ENCODE results near the gene LRP6. TPM values are rescaled to one million over a fixed set of nuclear protein-coding genes. Genes with fewer than 3 reads are reported as not detected.

The LRP6 gene
- total and polyA plus RNA-seq, 2 experiments from 2014 or later, result 17.5 to 42.4 TPM

DNA sequence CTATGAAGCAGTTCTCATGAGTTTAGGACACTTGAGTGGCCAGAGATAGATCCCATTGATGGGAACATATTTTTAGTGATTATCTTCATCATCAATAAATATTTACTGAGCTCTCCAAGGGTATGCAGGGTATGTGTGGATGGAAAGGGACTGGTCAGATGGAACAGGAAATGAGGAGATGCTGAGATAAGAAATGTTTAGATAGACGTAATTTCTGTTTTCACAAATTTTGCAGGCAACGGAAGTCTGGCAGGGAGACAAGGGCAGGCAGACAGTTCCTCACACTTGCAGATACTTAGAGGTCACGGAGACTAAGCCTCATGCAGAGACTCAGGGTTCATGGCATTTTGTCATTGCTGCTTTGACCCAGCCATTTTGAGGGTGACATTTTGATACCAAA, 171.8 kb downstream of the LRP6 start:
- no peak for DNase-seq (ENCODE audit: low spot score)
- H3K4me2 ChIP-seq, result no peak overlapping the region
- no peak overlapping the region for H3K27ac ChIP-seq

DNA sequence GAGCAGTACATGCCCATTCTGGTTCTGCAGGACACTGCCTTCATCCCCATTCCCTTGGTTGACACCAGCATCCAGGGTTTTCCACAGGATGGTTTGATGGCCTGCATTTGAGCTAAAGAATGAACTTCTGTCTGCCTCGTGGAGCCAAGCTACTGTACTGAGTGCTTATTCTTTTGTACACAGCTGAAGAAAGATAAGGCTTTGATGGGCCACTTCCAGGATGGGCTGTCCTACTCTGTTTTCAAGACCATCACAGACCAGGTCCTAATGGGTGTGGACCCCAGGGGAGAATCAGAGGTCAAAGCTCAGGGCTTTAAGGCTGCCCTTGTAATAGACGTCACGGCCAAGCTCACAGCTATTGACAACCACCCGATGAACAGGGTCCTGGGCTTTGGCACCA, 172.4 kb downstream of the LRP6 start:
- Histone ChIP-seq H3K4me3 (no peak overlapping the region), H3K79me2 (no peaks in the 10 kb centered on the region), H3K9me2 (replicated peaks; ENCODE audit: insufficient read depth) (no peaks in the 10 kb centered on the region), H2AFZ (no peak overlapping the region), H3K27ac (no peak overlapping the region), H3K36me3 (replicated peaks; ENCODE audit: insufficient read depth, low read depth) (no peaks in the 10 kb centered on the region), H3K4me1 (ENCODE audit: insufficient read depth) (no peaks in the 10 kb centered on the region), H3K27me3 (no peaks in the 10 kb centered on the region), H3K9me3 (ENCODE audit: low read depth) (no peaks in the 10 kb centered on the region), H4K20me1 (ENCODE audit: insufficient read depth, poor library complexity, severe bottlenecking) (no peaks in the 10 kb centered on the region), H3K4me2 (no peak overlapping the region)
- no peak for TF ChIP-seq EZH2 (IDR thresholded peaks at IDR 0.05; ENCODE audit: borderline replicate concordance)
- TF ChIP-seq, protein P1, sequence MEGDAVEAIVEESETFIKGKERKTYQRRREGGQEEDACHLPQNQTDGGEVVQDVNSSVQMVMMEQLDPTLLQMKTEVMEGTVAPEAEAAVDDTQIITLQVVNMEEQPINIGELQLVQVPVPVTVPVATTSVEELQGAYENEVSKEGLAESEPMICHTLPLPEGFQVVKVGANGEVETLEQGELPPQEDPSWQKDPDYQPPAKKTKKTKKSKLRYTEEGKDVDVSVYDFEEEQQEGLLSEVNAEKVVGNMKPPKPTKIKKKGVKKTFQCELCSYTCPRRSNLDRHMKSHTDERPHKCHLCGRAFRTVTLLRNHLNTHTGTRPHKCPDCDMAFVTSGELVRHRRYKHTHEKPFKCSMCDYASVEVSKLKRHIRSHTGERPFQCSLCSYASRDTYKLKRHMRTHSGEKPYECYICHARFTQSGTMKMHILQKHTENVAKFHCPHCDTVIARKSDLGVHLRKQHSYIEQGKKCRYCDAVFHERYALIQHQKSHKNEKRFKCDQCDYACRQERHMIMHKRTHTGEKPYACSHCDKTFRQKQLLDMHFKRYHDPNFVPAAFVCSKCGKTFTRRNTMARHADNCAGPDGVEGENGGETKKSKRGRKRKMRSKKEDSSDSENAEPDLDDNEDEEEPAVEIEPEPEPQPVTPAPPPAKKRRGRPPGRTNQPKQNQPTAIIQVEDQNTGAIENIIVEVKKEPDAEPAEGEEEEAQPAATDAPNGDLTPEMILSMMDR (IDR thresholded peaks at IDR 0.05; ENCODE audit: poor library complexity), result no peak
- TF ChIP-seq EZH2phosphoT487 (IDR thresholded peaks at IDR 0.05; ENCODE audit: low read depth, severe bottlenecking, unreplicated experiment), result no peak
- WGBS (ENCODE audit: low lambda C conversion rate, missing lambda C conversion rate), result 84% methylated on average over 4 of the region's 4 CpGs
- no peak for DNase-seq (ENCODE audit: low spot score)

More for the DNA sequence above, 171.8 kb downstream of the LRP6 start:
- H3K27me3 ChIP-seq, result no peaks in the 10 kb centered on the region
- WGBS (ENCODE audit: low lambda C conversion rate, missing lambda C conversion rate), result 56% methylated on average over 3 of the region's 3 CpGs
- H3K9me3 ChIP-seq (ENCODE audit: low read depth), result no peaks in the 10 kb centered on the region
- H3K9me2 ChIP-seq (replicated peaks; ENCODE audit: insufficient read depth), result no peaks in the 10 kb centered on the region
- H3K36me3 ChIP-seq (replicated peaks; ENCODE audit: insufficient read depth, low read depth), result no peaks in the 10 kb centered on the region
- TF ChIP-seq EZH2phosphoT487 (IDR thresholded peaks at IDR 0.05; ENCODE audit: low read depth, severe bottlenecking, unreplicated experiment) (no peak), EZH2 (IDR thresholded peaks at IDR 0.05; ENCODE audit: borderline replicate concordance) (no peak)
- TF ChIP-seq, protein P1 (IDR thresholded peaks at IDR 0.05; ENCODE audit: poor library complexity), result no peak
- no peaks in the 10 kb centered on the region for H4K20me1 ChIP-seq (ENCODE audit: insufficient read depth, poor library complexity, severe bottlenecking)
- H3K4me1 ChIP-seq (ENCODE audit: insufficient read depth), result no peaks in the 10 kb centered on the region
- no peak overlapping the region for H3K4me3 ChIP-seq
- no peak overlapping the region for H2AFZ ChIP-seq
- no peaks in the 10 kb centered on the region for H3K79me2 ChIP-seq

DNA sequence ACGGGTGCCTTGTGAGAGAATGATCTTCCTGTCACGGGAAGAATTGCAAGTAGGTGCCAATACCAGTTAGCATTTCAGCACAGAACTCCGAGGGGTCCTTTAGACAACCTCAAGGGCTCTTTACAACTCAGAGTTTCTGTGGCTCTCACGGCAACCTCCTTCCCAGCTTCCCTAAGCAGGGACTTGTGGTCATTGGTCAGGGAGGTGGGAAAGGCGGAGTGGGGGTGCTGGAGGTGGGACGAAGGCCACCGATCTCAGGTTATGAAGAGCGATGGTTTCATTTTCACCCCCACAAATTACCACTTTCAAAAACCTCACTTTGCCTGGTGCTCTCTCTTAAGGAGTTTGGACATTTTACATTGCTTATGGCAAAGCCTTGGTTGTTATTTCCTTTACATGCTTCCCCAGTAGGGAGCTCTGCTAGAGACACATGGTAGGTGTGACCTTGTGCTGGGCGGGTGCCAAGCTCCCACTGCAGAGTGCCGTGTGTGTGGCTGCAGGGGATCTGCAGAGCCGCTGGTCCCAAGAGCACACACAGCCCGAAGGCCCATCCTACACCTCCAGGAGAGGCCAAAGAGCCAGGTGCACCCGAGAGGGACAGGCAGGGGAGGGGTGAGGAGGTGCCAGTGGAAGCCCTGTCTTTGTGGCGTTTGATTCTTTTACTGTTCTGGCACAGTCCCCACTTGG, 174.7 kb downstream of the LRP6 start:
- whole genome bisulfite sequencing (ENCODE audit: low lambda C conversion rate, missing lambda C conversion rate), result 84% methylated on average over 14 of the region's 14 CpGs
- Histone ChIP-seq H3K4me2 (no peak overlapping the region), H2AFZ (no peak overlapping the region), H3K4me3 (no peak overlapping the region), H3K36me3 (replicated peaks; ENCODE audit: insufficient read depth, low read depth) (no peaks in the 10 kb centered on the region), H4K20me1 (ENCODE audit: insufficient read depth, poor library complexity, severe bottlenecking) (no peaks in the 10 kb centered on the region), H3K9me2 (replicated peaks; ENCODE audit: insufficient read depth) (no peaks in the 10 kb centered on the region), H3K27ac (no peak overlapping the region), H3K9me3 (ENCODE audit: low read depth) (no peaks in the 10 kb centered on the region), H3K4me1 (ENCODE audit: insufficient read depth) (no peaks in the 10 kb centered on the region), H3K27me3 (no peaks in the 10 kb centered on the region), H3K79me2 (no peaks in the 10 kb centered on the region)
- no peak for DNase-seq (ENCODE audit: low spot score)
- TF ChIP-seq EZH2phosphoT487 (IDR thresholded peaks at IDR 0.05; ENCODE audit: low read depth, severe bottlenecking, unreplicated experiment) (no peak), EZH2 (IDR thresholded peaks at IDR 0.05; ENCODE audit: borderline replicate concordance) (no peak)
- TF ChIP-seq, protein P1 (IDR thresholded peaks at IDR 0.05; ENCODE audit: poor library complexity), result no peak

Measured in hepatocyte (in vitro differentiated cells).